Omental fat pad (tissue), 4 donors: ENCODE measurements around the gene UCN. TPM values are rescaled to one million over a fixed set of nuclear protein-coding genes. Genes with fewer than 3 reads are reported as not detected.

Source experiments
- ATAC-seq: fragments of 150-250 bp; one replicate; pipeline ENCODE4 v1.9.1; 2016; ENCODE audit warnings: mild to moderate bottlenecking, moderate library complexity; ENCODE audit not compliant: low FRiP score
- DNase-seq: peaks from one replicate; pipeline ENCODE4 v3.0.0-alpha.2; 2019; ENCODE audit warnings: low spot score
- total RNA-seq, 4 donors: library from RNA; depleted of rRNA; stranded (reverse); fragments of >200 nt; gene quantifications; one replicate each; pipeline ENCODE4 v1.1.0, GENCODE V29; 2016
- TF ChIP-seq, protein P1 (sequence below), 3 donors: fragments of 450-650 bp; IDR thresholded peaks; one replicate each; pipeline ENCODE4 v1.5.1; 2016 to 2017; ENCODE audit warnings: antibody characterized with exemption in 3 of 3, mild to moderate bottlenecking in 3 of 3, moderate library complexity in 2 of 3

UCN gene
- total RNA-seq, 4 donors from 2014 or later = 1.4 to 4.9 (median 2.3) TPM

DNA sequence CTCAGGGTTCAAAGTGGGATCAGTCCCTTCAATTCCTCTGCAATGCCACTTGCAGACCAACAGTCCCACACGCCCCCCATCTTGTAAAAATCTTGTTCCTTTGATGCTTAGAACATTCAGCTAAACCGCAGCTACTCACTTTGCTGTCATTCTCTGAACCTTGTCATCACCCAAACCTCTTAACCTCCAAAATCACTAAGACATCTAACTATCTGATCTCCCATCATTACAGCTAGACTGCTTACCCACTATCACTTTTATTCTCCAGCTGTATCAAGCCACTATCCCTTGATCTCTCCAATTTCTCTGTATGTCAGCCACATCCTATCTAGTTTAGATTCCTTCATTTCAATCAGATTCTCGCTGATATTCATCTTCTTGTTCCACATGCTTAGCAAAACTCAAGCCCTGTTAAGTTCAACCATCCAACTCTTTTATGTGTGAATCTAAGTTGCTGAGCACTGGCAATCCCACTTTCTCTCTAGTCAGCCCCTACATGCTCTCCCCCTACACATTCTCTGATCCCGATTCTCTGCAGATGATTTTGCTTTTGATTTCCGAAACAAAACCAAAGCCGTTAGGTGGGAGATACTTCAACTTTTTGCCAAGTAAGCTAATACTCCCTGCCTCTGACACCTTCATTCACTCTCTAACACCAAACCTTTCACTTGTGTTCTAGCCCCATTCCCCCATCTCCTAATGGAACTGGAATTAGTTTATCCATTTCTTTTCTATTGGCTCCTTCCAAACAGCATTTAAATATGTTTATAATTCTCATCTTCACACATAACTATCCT, 43.8 kb upstream of the UCN start:
- no peak for ATAC-seq
- DNase-seq = no peak
- TF ChIP-seq, protein P1, sequence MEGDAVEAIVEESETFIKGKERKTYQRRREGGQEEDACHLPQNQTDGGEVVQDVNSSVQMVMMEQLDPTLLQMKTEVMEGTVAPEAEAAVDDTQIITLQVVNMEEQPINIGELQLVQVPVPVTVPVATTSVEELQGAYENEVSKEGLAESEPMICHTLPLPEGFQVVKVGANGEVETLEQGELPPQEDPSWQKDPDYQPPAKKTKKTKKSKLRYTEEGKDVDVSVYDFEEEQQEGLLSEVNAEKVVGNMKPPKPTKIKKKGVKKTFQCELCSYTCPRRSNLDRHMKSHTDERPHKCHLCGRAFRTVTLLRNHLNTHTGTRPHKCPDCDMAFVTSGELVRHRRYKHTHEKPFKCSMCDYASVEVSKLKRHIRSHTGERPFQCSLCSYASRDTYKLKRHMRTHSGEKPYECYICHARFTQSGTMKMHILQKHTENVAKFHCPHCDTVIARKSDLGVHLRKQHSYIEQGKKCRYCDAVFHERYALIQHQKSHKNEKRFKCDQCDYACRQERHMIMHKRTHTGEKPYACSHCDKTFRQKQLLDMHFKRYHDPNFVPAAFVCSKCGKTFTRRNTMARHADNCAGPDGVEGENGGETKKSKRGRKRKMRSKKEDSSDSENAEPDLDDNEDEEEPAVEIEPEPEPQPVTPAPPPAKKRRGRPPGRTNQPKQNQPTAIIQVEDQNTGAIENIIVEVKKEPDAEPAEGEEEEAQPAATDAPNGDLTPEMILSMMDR (IDR thresholded peaks at IDR 0.05) = no peak

DNA sequence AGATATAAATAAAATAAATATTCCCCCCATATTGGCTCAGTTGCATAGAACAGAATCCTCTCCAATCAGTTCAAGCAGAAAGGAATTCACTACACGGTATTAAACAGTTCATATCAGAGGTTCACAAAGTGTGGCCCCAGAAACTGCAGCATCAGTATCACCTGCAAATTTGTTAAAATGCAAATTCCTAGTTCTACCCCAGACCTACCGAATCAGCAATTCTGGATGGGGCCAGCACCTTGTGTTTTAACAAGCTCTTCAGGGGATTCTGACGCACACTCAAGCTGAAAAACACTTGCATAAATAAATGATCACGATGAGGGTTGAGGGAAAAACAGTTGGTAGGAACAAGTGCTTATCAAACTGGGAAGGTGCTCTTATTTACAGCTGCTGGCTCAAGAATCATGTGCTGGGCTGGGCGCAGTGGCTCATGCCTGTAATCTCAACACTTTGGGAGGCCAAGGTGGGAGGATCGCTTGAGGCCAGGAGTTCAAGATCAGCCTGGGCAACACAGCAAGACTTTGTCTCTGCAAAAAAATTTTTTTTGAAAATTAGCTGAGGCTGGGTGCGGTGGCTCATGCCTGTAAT, 42.0 kb upstream of the UCN start:
- TF ChIP-seq, protein P1 (IDR thresholded peaks at IDR 0.05) = no peak
- no peak for DNase-seq
- ATAC-seq = no peak

DNA sequence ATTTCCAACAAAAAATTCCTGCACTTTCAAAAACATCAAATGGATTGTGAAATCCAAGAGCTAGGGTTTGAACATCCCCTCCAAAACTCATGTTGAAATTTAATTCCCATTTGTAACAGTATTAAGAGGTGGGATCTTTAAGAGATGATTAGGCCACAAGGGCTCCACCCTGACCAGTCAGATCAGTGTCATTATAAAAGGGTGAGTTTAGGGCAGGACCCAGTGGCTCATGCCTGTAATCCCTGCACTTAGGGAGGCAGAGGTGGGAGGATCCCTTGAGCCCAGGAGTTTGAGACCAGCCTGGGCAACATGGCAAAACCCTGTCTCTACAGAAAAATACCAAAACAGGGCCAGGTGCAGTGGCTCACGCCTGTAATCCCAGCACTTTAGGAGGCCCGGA, 39.4 kb upstream of the UCN start:
- TF ChIP-seq, protein P1 (IDR thresholded peaks at IDR 0.05) = no peak
- peak; percentile 76 for ATAC-seq
- no peak for DNase-seq

DNA sequence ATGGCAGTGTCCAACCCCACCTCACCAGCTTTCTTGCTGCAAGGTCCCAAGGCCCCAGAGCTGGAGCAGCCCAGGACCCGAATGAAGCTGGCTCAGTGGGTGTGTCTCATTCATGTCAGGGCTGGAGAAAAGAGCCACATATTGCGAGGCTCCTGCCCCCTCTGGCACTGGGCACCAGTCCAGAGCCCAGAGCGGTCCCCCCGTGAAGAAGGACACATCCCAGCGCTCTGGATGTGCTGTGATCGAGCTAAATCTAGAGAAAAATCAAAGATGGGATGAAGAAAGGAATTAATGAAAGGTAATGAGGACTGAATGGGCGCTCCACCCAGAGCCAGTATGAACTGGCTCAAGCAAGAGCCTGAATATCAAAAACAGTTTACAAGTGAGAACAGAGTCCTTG, 27.9 kb upstream of the UCN start:
- ATAC-seq = no peak
- TF ChIP-seq, protein P1 (IDR thresholded peaks at IDR 0.05) = no peak

DNA sequence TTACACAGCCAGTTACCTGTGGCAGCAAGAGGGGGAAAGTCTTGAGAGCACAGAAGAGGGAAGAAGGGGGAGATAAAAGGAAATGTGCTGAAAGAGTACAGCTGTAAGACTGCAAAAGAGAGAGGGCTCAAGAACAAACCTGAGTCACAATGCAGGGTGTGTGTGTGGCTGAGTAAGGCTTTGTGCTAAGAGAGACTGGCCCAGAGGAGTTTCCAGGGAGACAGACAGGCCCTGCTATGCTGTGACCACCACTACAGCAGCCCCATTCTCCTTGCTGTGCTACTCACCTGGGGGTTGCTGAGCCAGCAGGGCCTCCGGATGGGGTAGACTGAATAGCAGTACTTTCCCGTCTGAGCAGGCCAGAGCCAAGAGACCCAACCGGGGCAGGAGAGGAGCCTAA, 27.1 kb upstream of the UCN start:
- ATAC-seq (no peak), DNase-seq (no peak)

More for the DNA sequence above, 27.9 kb upstream of the UCN start:
- DNase-seq = no peak

DNA sequence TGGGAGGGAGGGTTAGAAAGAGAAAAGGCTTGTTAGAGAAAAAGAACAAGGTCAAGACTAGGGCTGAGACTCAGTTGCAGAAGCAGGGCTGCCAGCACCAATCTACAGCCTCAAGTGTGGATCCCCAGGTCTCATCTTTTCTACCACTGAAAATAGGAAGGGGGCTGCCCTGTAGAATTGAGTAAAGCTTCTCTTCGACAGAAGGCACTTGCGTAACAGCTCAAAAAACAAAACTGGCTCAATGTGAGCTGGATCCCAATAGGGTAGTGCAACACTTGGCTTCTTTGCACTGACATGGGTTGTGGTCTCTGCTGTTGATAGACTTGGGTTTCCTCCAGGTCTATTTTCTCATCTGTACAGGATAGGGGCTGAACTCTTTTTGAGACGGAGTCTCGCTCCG, 16.5 kb upstream of the UCN start:
- ATAC-seq = no peak
- TF ChIP-seq, protein P1 (IDR thresholded peaks at IDR 0.05) = no peak
- DNase-seq = no peak

More for the DNA sequence above, 27.1 kb upstream of the UCN start:
- TF ChIP-seq, protein P1 (IDR thresholded peaks at IDR 0.05) = no peak
